Measurements from ENCODE around the gene ITGAD.

Gene ITGAD

DNA sequence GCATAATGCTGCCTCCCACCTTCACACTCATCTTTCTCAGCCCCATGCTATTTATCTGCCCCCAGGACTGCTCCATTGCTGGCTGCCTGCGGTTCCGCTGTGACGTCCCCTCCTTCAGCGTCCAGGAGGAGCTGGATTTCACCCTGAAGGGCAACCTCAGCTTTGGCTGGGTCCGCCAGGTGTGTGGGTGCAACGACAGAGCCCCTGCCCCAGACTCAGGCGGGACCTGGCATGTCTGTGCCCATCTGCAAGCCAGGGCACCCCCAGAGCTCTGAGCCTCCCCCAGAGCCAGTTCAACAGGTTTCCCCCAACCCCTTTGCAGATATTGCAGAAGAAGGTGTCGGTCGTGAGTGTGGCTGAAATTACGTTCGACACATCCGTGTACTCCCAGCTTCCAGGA lies 12.9 kb upstream of the ITGAD start:
- no peak overlapping the region for H3K4me3 ChIP-seq (ENCODE audit: low read length)
- peaks cover 19% of the 10 kb centered on the region for H3K36me3 ChIP-seq (replicated peaks; ENCODE audit: low read depth, low read length)
- H3K4me2 ChIP-seq (ENCODE audit: low read length): no peak overlapping the region
- no peak overlapping the region for H2AFZ ChIP-seq (ENCODE audit: low read depth, low read length)
- TF ChIP-seq EZH2phosphoT487 (IDR thresholded peaks at IDR 0.05; ENCODE audit: low read depth): no peak
- peaks cover 3% of the 10 kb centered on the region; the same call in 1 of the 2 replicates for H4K20me1 ChIP-seq (ENCODE audit: insufficient read depth, low read length)
- no peaks in the 10 kb centered on the region for H3K79me2 ChIP-seq (ENCODE audit: low read length)
- no peaks in the 10 kb centered on the region for H3K27me3 ChIP-seq (ENCODE audit: low read depth, low read length)
- no peak overlapping the region for H3K9ac ChIP-seq (ENCODE audit: low read length)
- H3K4me1 ChIP-seq (ENCODE audit: low read length): peaks cover 14% of the 10 kb centered on the region
- H3K27ac ChIP-seq (ENCODE audit: low read length): no peak overlapping the region
- H3K9me3 ChIP-seq (ENCODE audit: insufficient read depth, low read length): 0 out of 2 replicates have a peak, but pooled peaks cover 2% of the 10 kb centered on the region

DNA sequence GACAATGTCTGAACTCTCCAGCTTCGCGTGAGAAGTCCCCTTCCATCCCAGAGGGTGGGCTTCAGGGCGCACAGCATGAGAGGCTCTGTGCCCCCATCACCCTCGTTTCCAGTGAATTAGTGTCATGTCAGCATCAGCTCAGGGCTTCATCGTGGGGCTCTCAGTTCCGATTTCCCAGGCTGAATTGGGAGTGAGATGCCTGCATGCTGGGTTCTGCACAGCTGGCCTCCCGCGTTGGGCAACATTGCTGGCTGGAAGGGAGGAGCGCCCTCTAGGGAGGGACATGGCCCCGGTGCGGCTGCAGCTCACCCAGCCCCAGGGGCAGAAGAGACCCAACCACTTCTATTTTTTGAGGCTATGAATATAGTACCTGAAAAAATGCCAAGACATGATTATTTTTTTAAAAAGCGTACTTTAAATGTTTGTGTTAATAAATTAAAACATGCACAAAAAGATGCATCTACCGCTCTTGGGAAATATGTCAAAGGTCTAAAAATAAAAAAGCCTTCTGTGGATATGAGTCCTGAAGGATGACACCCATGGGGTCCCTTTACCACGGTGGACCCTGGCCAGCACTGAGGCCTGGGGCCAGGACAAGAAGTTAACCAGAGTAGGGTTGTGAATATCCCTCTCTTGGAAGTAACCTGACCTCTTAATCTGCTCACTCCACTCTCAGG lies 10.5 kb upstream of the ITGAD start:
- H3K4me1 ChIP-seq (ENCODE audit: low read length): peaks cover 11% of the 10 kb centered on the region
- peaks cover 3% of the 10 kb centered on the region; the same call in 1 of the 2 replicates for H4K20me1 ChIP-seq (ENCODE audit: insufficient read depth, low read length)
- H3K36me3 ChIP-seq (replicated peaks; ENCODE audit: low read depth, low read length): peaks cover 3% of the 10 kb centered on the region
- H2AFZ ChIP-seq (ENCODE audit: low read depth, low read length): no peak overlapping the region
- no peaks in the 10 kb centered on the region for H3K9me3 ChIP-seq (ENCODE audit: insufficient read depth, low read length)
- no peak overlapping the region for H3K27ac ChIP-seq (ENCODE audit: low read length)
- H3K27me3 ChIP-seq (ENCODE audit: low read depth, low read length): peaks cover 13% of the 10 kb centered on the region; the same call in 1 of the 2 replicates
- H3K4me3 ChIP-seq (ENCODE audit: low read length): no peak overlapping the region
- H3K79me2 ChIP-seq (ENCODE audit: low read length): no peaks in the 10 kb centered on the region
- H3K4me2 ChIP-seq (ENCODE audit: low read length): no peak overlapping the region
- no peak for TF ChIP-seq EZH2phosphoT487 (IDR thresholded peaks at IDR 0.05; ENCODE audit: low read depth)
- TF ChIP-seq, protein P1, sequence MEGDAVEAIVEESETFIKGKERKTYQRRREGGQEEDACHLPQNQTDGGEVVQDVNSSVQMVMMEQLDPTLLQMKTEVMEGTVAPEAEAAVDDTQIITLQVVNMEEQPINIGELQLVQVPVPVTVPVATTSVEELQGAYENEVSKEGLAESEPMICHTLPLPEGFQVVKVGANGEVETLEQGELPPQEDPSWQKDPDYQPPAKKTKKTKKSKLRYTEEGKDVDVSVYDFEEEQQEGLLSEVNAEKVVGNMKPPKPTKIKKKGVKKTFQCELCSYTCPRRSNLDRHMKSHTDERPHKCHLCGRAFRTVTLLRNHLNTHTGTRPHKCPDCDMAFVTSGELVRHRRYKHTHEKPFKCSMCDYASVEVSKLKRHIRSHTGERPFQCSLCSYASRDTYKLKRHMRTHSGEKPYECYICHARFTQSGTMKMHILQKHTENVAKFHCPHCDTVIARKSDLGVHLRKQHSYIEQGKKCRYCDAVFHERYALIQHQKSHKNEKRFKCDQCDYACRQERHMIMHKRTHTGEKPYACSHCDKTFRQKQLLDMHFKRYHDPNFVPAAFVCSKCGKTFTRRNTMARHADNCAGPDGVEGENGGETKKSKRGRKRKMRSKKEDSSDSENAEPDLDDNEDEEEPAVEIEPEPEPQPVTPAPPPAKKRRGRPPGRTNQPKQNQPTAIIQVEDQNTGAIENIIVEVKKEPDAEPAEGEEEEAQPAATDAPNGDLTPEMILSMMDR (IDR thresholded peaks at IDR 0.05; ENCODE audit: low read depth, low read length): peak; percentile 85
- no peak overlapping the region for H3K9ac ChIP-seq (ENCODE audit: low read length)

DNA sequence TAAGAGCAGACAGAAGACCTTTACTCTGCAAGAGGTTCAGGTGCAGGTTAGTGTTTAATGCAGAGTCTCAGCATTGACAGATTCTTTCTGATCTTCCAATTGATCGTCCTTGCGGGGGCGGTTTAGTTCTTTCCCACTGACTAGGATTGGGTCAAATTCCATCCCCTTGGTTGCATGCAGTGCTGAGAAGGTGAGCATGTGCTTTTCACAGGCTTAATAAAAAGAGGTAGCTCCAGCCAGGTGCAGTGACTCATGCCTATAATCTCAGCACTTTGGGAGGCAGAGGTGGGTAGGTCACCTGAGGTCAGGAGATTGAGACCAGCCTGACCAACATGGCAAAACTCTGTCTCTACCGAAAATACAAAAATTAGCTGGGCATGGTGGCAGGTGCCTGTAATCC lies 7.5 kb upstream of the ITGAD start:
- Histone ChIP-seq H3K4me3 (ENCODE audit: low read length) (no peak overlapping the region), H3K4me1 (ENCODE audit: low read length) (peaks cover 11% of the 10 kb centered on the region), H3K36me3 (replicated peaks; ENCODE audit: low read depth, low read length) (no peaks in the 10 kb centered on the region), H4K20me1 (ENCODE audit: insufficient read depth, low read length) (peaks cover 3% of the 10 kb centered on the region; the same call in 1 of the 2 replicates), H3K4me2 (ENCODE audit: low read length) (no peak overlapping the region), H3K27ac (ENCODE audit: low read length) (no peak overlapping the region), H3K27me3 (ENCODE audit: low read depth, low read length) (peaks cover 13% of the 10 kb centered on the region; the same call in 1 of the 2 replicates), H2AFZ (ENCODE audit: low read depth, low read length) (no peak overlapping the region), H3K9ac (ENCODE audit: low read length) (no peak overlapping the region), H3K79me2 (ENCODE audit: low read length) (no peaks in the 10 kb centered on the region), H3K9me3 (ENCODE audit: insufficient read depth, low read length) (no peaks in the 10 kb centered on the region)
- TF ChIP-seq EZH2phosphoT487 (IDR thresholded peaks at IDR 0.05; ENCODE audit: low read depth): no peak
- TF ChIP-seq, protein P1 (IDR thresholded peaks at IDR 0.05; ENCODE audit: low read depth, low read length): no peak

DNA sequence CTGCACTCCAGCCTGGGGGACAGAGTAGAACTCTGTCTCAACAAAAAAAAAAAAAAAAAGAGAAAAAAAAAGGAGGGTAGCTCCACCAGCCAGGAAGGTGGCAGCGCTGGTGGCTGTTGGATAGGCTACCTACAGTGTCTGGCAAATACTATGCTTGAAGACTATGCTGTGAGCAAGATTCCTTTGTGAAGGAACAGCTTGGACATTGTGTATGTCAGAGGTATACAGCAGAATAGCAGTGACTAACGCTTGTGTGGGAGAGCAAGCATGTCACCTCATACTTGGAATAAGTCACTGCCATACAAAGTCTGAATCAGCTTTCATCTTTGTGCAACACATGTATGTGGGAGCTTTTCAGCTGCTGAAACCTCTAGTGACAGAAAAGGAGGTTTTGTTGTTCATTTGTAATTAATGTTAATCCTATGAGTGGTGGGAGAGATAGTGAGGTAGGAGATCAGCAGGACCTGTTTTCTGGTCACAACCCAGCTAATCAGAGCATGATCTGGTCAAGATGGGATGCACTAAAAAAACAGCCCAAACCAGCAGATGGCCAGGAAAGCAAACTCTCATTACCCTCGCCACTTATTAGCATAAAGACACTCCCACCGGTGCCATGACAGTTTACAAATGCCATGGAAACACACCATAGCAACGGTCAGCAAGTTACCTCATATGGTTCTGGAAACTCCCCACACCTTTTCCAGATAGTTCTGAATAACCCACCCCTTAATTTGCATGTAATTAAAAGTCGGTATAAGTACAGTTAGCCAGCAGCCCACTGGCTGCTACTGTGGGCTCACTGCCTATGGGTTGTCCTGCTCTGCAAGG lies 6.8 kb upstream of the ITGAD start:
- no peaks in the 10 kb centered on the region for H3K36me3 ChIP-seq (replicated peaks; ENCODE audit: low read depth, low read length)
- no peaks in the 10 kb centered on the region for H3K9me3 ChIP-seq (ENCODE audit: insufficient read depth, low read length)
- no peak overlapping the region for H2AFZ ChIP-seq (ENCODE audit: low read depth, low read length)
- 0 out of 2 replicates have a peak overlapping the region, but pooled peaks have one; percentile 3 for H3K4me2 ChIP-seq (ENCODE audit: low read length)
- TF ChIP-seq, protein P1 (IDR thresholded peaks at IDR 0.05; ENCODE audit: low read depth, low read length): no peak
- no peak for TF ChIP-seq EZH2phosphoT487 (IDR thresholded peaks at IDR 0.05; ENCODE audit: low read depth)
- no peak overlapping the region for H3K27ac ChIP-seq (ENCODE audit: low read length)
- H3K4me1 ChIP-seq (ENCODE audit: low read length): peaks cover 11% of the 10 kb centered on the region
- H4K20me1 ChIP-seq (ENCODE audit: insufficient read depth, low read length): peaks cover 3% of the 10 kb centered on the region; the same call in 1 of the 2 replicates
- H3K27me3 ChIP-seq (ENCODE audit: low read depth, low read length): peaks cover 13% of the 10 kb centered on the region; the same call in 1 of the 2 replicates
- H3K79me2 ChIP-seq (ENCODE audit: low read length): no peaks in the 10 kb centered on the region
- no peak overlapping the region for H3K4me3 ChIP-seq (ENCODE audit: low read length)
- H3K9ac ChIP-seq (ENCODE audit: low read length): no peak overlapping the region

Data from OCI-LY3 (cell line).